ENCODE measurements around the gene ANKRD35. TPM values are rescaled to one million over a fixed set of nuclear protein-coding genes. Genes with fewer than 3 reads are reported as not detected.
A peak's percentile ranks its signal among the peaks of the same experiment; 100 is the strongest.

The ANKRD35 gene
- total and polyA plus RNA-seq, 9 of the 15 experiments (the other 6 are each of a cell fraction or from before 2014, with no cell fraction given) = 0.07 to 0.14 (median 0.07) TPM; not detected in 5

- TF ChIP-seq ZNF133 (CRISPR knock-in tag; IDR thresholded peaks at IDR 0.05) (no peak), ILF3 (IDR thresholded peaks at IDR 0.05; ENCODE audit: borderline replicate concordance) (no peak), SRSF9 (IDR thresholded peaks at IDR 0.05; ENCODE audit: borderline replicate concordance, low read depth, low read length) (no peak), NFIX (CRISPR knock-in tag; IDR thresholded peaks at IDR 0.05; ENCODE audit: low read depth) (no peak), GABPB1 (CRISPR knock-in tag; IDR thresholded peaks at IDR 0.05) (peak; percentile 43; the same call in 1 of the 2 replicates), HMGN3 (IDR thresholded peaks at IDR 0.05; ENCODE audit: borderline replicate concordance, extremely low read depth, insufficient read length, low read depth, low read length) (no peak), PTRF (tag; IDR thresholded peaks at IDR 0.05) (no peak), ZNF324 (CRISPR knock-in tag; IDR thresholded peaks at IDR 0.05) (no peak), XRCC4 (IDR thresholded peaks at IDR 0.05; ENCODE audit: extremely low read depth, insufficient read depth, insufficient read length) (no peak), RNF219 (CRISPR knock-in tag; IDR thresholded peaks at IDR 0.05) (no peak), U2AF2 (optimal IDR thresholded peaks at IDR 0.05; ENCODE audit: low read depth, low read length) (no peak), BMI1 (IDR thresholded peaks at IDR 0.05; ENCODE audit: low read length) (no peak), COPS2 (conservative IDR thresholded peaks at IDR 0.05) (no peak), MEF2D (tag; conservative IDR thresholded peaks at IDR 0.05; ENCODE audit: low read depth) (no peak), KLF1 (tag; IDR thresholded peaks at IDR 0.05) (no peak), ZBTB7A (IDR thresholded peaks at IDR 0.05; ENCODE audit: borderline replicate concordance, control insufficient read depth, low read depth, low read length) (no peak; the same call in 1 of the 2 replicates), MLLT1 (IDR thresholded peaks at IDR 0.05) (no peak)
- TF ChIP-seq, protein P1, sequence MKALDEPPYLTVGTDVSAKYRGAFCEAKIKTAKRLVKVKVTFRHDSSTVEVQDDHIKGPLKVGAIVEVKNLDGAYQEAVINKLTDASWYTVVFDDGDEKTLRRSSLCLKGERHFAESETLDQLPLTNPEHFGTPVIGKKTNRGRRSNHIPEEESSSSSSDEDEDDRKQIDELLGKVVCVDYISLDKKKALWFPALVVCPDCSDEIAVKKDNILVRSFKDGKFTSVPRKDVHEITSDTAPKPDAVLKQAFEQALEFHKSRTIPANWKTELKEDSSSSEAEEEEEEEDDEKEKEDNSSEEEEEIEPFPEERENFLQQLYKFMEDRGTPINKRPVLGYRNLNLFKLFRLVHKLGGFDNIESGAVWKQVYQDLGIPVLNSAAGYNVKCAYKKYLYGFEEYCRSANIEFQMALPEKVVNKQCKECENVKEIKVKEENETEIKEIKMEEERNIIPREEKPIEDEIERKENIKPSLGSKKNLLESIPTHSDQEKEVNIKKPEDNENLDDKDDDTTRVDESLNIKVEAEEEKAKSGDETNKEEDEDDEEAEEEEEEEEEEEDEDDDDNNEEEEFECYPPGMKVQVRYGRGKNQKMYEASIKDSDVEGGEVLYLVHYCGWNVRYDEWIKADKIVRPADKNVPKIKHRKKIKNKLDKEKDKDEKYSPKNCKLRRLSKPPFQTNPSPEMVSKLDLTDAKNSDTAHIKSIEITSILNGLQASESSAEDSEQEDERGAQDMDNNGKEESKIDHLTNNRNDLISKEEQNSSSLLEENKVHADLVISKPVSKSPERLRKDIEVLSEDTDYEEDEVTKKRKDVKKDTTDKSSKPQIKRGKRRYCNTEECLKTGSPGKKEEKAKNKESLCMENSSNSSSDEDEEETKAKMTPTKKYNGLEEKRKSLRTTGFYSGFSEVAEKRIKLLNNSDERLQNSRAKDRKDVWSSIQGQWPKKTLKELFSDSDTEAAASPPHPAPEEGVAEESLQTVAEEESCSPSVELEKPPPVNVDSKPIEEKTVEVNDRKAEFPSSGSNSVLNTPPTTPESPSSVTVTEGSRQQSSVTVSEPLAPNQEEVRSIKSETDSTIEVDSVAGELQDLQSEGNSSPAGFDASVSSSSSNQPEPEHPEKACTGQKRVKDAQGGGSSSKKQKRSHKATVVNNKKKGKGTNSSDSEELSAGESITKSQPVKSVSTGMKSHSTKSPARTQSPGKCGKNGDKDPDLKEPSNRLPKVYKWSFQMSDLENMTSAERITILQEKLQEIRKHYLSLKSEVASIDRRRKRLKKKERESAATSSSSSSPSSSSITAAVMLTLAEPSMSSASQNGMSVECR (CRISPR knock-in tag; IDR thresholded peaks at IDR 0.05) = no peak; the same call in 1 of the 2 replicates
- TF ChIP-seq, protein P2, sequence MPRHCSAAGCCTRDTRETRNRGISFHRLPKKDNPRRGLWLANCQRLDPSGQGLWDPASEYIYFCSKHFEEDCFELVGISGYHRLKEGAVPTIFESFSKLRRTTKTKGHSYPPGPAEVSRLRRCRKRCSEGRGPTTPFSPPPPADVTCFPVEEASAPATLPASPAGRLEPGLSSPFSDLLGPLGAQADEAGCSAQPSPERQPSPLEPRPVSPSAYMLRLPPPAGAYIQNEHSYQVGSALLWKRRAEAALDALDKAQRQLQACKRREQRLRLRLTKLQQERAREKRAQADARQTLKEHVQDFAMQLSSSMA (CRISPR knock-in tag; IDR thresholded peaks at IDR 0.05) = no peak
Observed at GRCh38 chr1:145918992-145919939, 33.6 kb upstream of the ANKRD35 start (continued).
